HEK293T (cell line): Measurements from ENCODE around the gene TXNDC8.

ENCODE experiments used
- ARNT ChIP-seq: fragments of 450-650 bp; IDR thresholded peaks from 2 replicates; pipeline ENCODE4 v1.6.1; 2017; ENCODE audit warnings: mild to moderate bottlenecking
- BHLHE40 ChIP-seq: fragments of 450-650 bp; IDR thresholded peaks from 2 replicates; pipeline ENCODE4 v1.6.1; 2016; ENCODE audit warnings: mild to moderate bottlenecking, moderate library complexity, borderline replicate concordance
- CTBP1 ChIP-seq: fragments of 450-650 bp; IDR thresholded peaks from 2 replicates; pipeline ENCODE4 v1.6.1; 2016; ENCODE audit warnings: borderline replicate concordance
- ELF4 ChIP-seq: fragments of 450-650 bp; IDR thresholded peaks from 2 replicates; pipeline ENCODE4 v1.6.1; 2017; ENCODE audit warnings: antibody characterized with exemption
- FOXA1 ChIP-seq: fragments of 450-650 bp; IDR thresholded peaks from 2 replicates; pipeline ENCODE4 v1.6.1; 2016; ENCODE audit warnings: mild to moderate bottlenecking
- FOXM1 ChIP-seq: fragments of 450-650 bp; IDR thresholded peaks from 2 replicates; pipeline ENCODE4 v1.6.1; 2017; ENCODE audit warnings: mild to moderate bottlenecking, borderline replicate concordance
- L3MBTL2 ChIP-seq: fragments of 450-650 bp; conservative IDR thresholded peaks from 2 replicates; pipeline ENCODE4 v1.6.1; 2016; ENCODE audit warnings: mild to moderate bottlenecking
- NFRKB ChIP-seq: fragments of 450-650 bp; IDR thresholded peaks from 2 replicates; pipeline ENCODE4 v1.6.1; 2016; ENCODE audit warnings: mild to moderate bottlenecking, moderate library complexity
- SP1 ChIP-seq: fragments of 450-650 bp; IDR thresholded peaks from 2 replicates; pipeline ENCODE4 v1.6.1; 2017
- TARDBP ChIP-seq: fragments of 450-650 bp; IDR thresholded peaks from 2 replicates; pipeline ENCODE4 v1.6.1; 2016
- TF ChIP-seq, protein P1 (sequence below): fragments of 450-650 bp; IDR thresholded peaks from 2 replicates; pipeline ENCODE4 v1.6.1; 2016

DNA sequence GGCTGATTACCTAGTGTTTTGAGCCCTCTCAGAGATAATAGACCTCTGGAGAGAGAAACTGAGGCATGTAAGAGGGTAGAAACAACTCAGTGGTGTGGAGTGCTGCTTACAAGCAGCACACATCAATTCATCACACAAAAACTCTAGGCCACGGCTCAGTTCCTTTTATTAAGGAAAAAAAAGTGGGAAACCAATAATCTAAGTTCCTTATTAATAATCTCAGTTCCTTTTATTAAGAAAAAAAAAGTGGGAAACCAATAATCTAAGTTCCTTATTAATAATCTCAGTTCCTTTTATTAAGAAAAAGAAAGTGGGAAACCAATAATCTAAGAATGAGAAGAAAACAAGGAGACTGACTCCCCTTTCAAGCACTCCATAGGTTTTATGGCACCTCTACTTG lies 28.0 kb downstream of the TXNDC8 start:
- no peak for TF ChIP-seq BHLHE40
- TF ChIP-seq, protein P1, sequence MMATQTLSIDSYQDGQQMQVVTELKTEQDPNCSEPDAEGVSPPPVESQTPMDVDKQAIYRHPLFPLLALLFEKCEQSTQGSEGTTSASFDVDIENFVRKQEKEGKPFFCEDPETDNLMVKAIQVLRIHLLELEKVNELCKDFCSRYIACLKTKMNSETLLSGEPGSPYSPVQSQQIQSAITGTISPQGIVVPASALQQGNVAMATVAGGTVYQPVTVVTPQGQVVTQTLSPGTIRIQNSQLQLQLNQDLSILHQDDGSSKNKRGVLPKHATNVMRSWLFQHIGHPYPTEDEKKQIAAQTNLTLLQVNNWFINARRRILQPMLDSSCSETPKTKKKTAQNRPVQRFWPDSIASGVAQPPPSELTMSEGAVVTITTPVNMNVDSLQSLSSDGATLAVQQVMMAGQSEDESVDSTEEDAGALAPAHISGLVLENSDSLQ = no peak
- TF ChIP-seq TARDBP = no peak
- TF ChIP-seq ARNT = no peak
- no peak for TF ChIP-seq ELF4
- TF ChIP-seq SP1 = no peak
- TF ChIP-seq NFRKB = no peak
- no peak for TF ChIP-seq FOXA1
- no peak for TF ChIP-seq FOXM1
- no peak for TF ChIP-seq L3MBTL2
- no peak for TF ChIP-seq CTBP1
